A673 (cell line): ENCODE results near the gene ACOX3.

ENCODE experiments used
- EZH2 ChIP-seq: fragments of 200-600 bp; sonication (generic); IDR thresholded peaks from 2 replicates; pipeline ENCODE4 v1.6.1; 2017; ENCODE audit warnings: borderline replicate concordance, low read depth, mild to moderate bottlenecking, mixed read lengths, antibody characterized with exemption, low read length; ENCODE audit not compliant: poor library complexity, severe bottlenecking
- TF ChIP-seq, protein P1 (sequence below): fragments of 300-800, 200-600 bp; sonication (generic); conservative IDR thresholded peaks from 2 replicates; pipeline ENCODE4 v1.5.1; 2017; ENCODE audit warnings: low read depth, mild to moderate bottlenecking, antibody characterized with exemption, low read length, moderate library complexity, mixed read lengths

- TF ChIP-seq, protein P1, sequence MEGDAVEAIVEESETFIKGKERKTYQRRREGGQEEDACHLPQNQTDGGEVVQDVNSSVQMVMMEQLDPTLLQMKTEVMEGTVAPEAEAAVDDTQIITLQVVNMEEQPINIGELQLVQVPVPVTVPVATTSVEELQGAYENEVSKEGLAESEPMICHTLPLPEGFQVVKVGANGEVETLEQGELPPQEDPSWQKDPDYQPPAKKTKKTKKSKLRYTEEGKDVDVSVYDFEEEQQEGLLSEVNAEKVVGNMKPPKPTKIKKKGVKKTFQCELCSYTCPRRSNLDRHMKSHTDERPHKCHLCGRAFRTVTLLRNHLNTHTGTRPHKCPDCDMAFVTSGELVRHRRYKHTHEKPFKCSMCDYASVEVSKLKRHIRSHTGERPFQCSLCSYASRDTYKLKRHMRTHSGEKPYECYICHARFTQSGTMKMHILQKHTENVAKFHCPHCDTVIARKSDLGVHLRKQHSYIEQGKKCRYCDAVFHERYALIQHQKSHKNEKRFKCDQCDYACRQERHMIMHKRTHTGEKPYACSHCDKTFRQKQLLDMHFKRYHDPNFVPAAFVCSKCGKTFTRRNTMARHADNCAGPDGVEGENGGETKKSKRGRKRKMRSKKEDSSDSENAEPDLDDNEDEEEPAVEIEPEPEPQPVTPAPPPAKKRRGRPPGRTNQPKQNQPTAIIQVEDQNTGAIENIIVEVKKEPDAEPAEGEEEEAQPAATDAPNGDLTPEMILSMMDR: no peak
- TF ChIP-seq EZH2: no peak
Measured at GRCh38 chr4:8372506-8372905, 68.0 kb downstream of the ACOX3 start.
